Tibial artery (tissue), 4 donors: ENCODE results near the gene HS1BP3.

Experiments
- DNase-seq, 2 donors: peaks; one replicate each; pipeline ENCODE4 v3.0.0-alpha.2; 2019
- H3K27ac ChIP-seq, 2 donors: fragments of 200-600 bp; sonication (generic) in 1 of 2; 1 replicate in 1 of 2; 2 replicates in 1 of 2; pipeline ENCODE4 v1.5.1; 2018 to 2019; ENCODE audit warnings: mild to moderate bottlenecking in 1 of 2
- H3K27me3 ChIP-seq, 2 donors: fragments of 200-600 bp; sonication (generic) in 1 of 2; one replicate each; pipeline versions ENCODE4 v1.5.1 to v1.6.0; 2016 to 2019
- H3K36me3 ChIP-seq, 3 donors: fragments of 200-600 bp; sonication (generic) in 2 of 3; one replicate each; pipeline ENCODE4 v1.5.1; 2016 to 2019; ENCODE audit warnings: mild to moderate bottlenecking in 2 of 3
- H3K4me1 ChIP-seq, 4 donors: fragments of 200-600 bp; sonication (generic) in 2 of 4; 1 replicate in 3 of 4; 2 replicates in 1 of 4; pipeline ENCODE4 v1.5.1; 2016 to 2019
- H3K4me3 ChIP-seq, 2 donors: fragments of 200-600 bp; sonication (generic) in 1 of 2; 1 replicate in 1 of 2; 2 replicates in 1 of 2; pipeline ENCODE4 v1.5.1; 2018 to 2019; ENCODE audit warnings: mild to moderate bottlenecking in 2 of 2
- H3K9me3 ChIP-seq, 3 donors: fragments of 200-600 bp; sonication (generic) in 1 of 3; one replicate each; pipeline ENCODE4 v1.5.1; 2016 to 2019
- CTCF ChIP-seq, 2 experiments: fragments of 200-600 bp in 1 of 2; fragments of 450-650 bp in 1 of 2; IDR thresholded peaks; one replicate each; pipeline ENCODE4 v1.5.1; 2017 to 2019; ENCODE audit warnings: antibody characterized with exemption in 2 of 2, mild to moderate bottlenecking in 1 of 2, moderate library complexity in 1 of 2
- intact Hi-C: fragments of 100-400 bp; cut with DNase I; formaldehyde crosslinking; loops from one replicate; pipeline ENCODE4 v1.15.0; 2023; ENCODE audit warnings: low total_unique reads

Gene HS1BP3

GRCh38 chr2:20646446-20646845, 4.5 kb downstream of the HS1BP3 start:
- intact Hi-C loops, result loop anchor here (5.0 kb wide), 1 partner anchor 269 kb away; no protein-coding TSS in a partner anchor
- DNase-seq, result no peak
- no peaks in the 10 kb centered on the region for H3K27me3 ChIP-seq

GRCh38 chr2:20645761-20646160, 5.1 kb downstream of the HS1BP3 start:
- peak overlapping the region; percentile 95 to 98 for H3K27ac ChIP-seq
- H3K4me3 ChIP-seq, result no peak overlapping the region
- no peak for TF ChIP-seq CTCF (IDR thresholded peaks at IDR 0.05)
- H3K27me3 ChIP-seq, result no peaks in the 10 kb centered on the region
- intact Hi-C loops, result loop anchor here (5.0 kb wide), 1 partner anchor 268 kb away; no protein-coding TSS in a partner anchor
- H3K4me1 ChIP-seq, result peaks cover 3 to 59% (median 47%) of the 10 kb centered on the region in 4 donors
- peaks cover 17 to 50% (median 32%) of the 10 kb centered on the region in 3 donors for H3K36me3 ChIP-seq
- DNase-seq, result no peak
- H3K9me3 ChIP-seq, result no peaks in the 10 kb centered on the region

More at GRCh38 chr2:20646446-20646845, 4.5 kb downstream of the HS1BP3 start:
- H3K4me1 ChIP-seq, result peaks cover 3 to 53% (median 41%) of the 10 kb centered on the region in 4 donors
- H3K9me3 ChIP-seq, result no peaks in the 10 kb centered on the region
- no peak overlapping the region for H3K4me3 ChIP-seq
- H3K36me3 ChIP-seq, result peaks cover 16 to 47% (median 32%) of the 10 kb centered on the region in 3 donors
- no peak for TF ChIP-seq CTCF (IDR thresholded peaks at IDR 0.05)
- peak overlapping the region; percentile 18 to 98 for H3K27ac ChIP-seq

GRCh38 chr2:20645301-20645701, 5.6 kb downstream of the HS1BP3 start:
- H3K9me3 ChIP-seq, result no peaks in the 10 kb centered on the region
- H3K36me3 ChIP-seq, result peaks cover 21 to 55% (median 35%) of the 10 kb centered on the region in 3 donors
- H3K27ac ChIP-seq, result peak overlapping the region; percentile 95 to 98
- TF ChIP-seq CTCF (IDR thresholded peaks at IDR 0.05), result no peak
- no peak overlapping the region for H3K4me3 ChIP-seq
- H3K27me3 ChIP-seq, result no peaks in the 10 kb centered on the region
- DNase-seq, result no peak
- H3K4me1 ChIP-seq, result peaks cover 3 to 63% (median 50%) of the 10 kb centered on the region in 4 donors
- intact Hi-C loops, result loop anchor here (5.0 kb wide), 1 partner anchor 268 kb away; no protein-coding TSS in a partner anchor

- Histone ChIP-seq H3K27ac (peak overlapping the region; percentile 95 to 98), H3K9me3 (no peaks in the 10 kb centered on the region), H3K36me3 (peaks cover 21 to 69% (median 38%) of the 10 kb centered on the region in 3 donors), H3K4me3 (no peak overlapping the region), H3K27me3 (no peaks in the 10 kb centered on the region), H3K4me1 (peaks cover 3 to 63% (median 40%) of the 10 kb centered on the region in 4 donors)
- DNase-seq, result no peak
- intact Hi-C loops, result no loop called here
- TF ChIP-seq CTCF (IDR thresholded peaks at IDR 0.05), result no peak
Observed at GRCh38 chr2:20643826-20644225, 7.1 kb downstream of the HS1BP3 start.

- no peak for TF ChIP-seq CTCF (IDR thresholded peaks at IDR 0.05)
- Histone ChIP-seq H3K27ac (peak overlapping the region; percentile 95 to 98), H3K9me3 (no peaks in the 10 kb centered on the region), H3K4me1 (peaks cover 3 to 63% (median 39%) of the 10 kb centered on the region in 4 donors), H3K4me3 (no peak overlapping the region), H3K36me3 (peaks cover 21 to 75% (median 38%) of the 10 kb centered on the region in 3 donors), H3K27me3 (no peaks in the 10 kb centered on the region)
- no peak for DNase-seq
- intact Hi-C loops, result no loop called here
Observed at GRCh38 chr2:20643060-20643459, 7.8 kb downstream of the HS1BP3 start.
